Endothelial cell of umbilical vein (primary cell): ENCODE measurements around the gene KIAA1217. TPM values are rescaled to one million over a fixed set of nuclear protein-coding genes. Genes with fewer than 3 reads are reported as not detected.

Experiments used
- BruUV-seq: library from RNA; stranded (reverse); fragments of 400-500 nt; replicated peaks from 2 replicates; lab custom pipeline; 2021; lab: Mats Ljungman, UMichigan
- CTCF ChIA-PET: fragments of 300-600, 350-600 bp; sonication (Branson Sonifier 250); formaldehyde crosslinking; loops from one replicate; lab custom pipeline; 2021; ENCODE audit warnings: antibody characterized with exemption, inconsistent platforms; lab: Charles Lee
- POLR2A ChIA-PET: fragments of 300-600, 350-600 bp; sonication (Branson Sonifier 250); formaldehyde crosslinking; loops from one replicate; lab custom pipeline; 2021; ENCODE audit warnings: antibody characterized with exemption, inconsistent platforms; lab: Charles Lee
- DNase-seq: peaks from one replicate; pipeline ENCODE4 v3.0.0-alpha.2; 2011; ENCODE audit warnings: low read depth, low spot score
- FAIRE-seq: peaks from 2 replicates; lab custom pipeline; 2011; peaks lifted over from hg19 to GRCh38; lab: Jason Lieb, UNC
- H2AFZ ChIP-seq: 2 replicates; pipeline ENCODE4 v1.6.0; 2012; ENCODE audit warnings: low read depth, low read length, control low read depth, inconsistent platforms
- H3K27ac ChIP-seq: 2 replicates; pipeline ENCODE4 v1.5.1; 2011; ENCODE audit warnings: low read depth, mild to moderate bottlenecking, control low read depth, low read length, moderate library complexity; ENCODE audit not compliant: insufficient read depth
- H3K27me3 ChIP-seq, 2 experiments: 2 replicates each; pipeline versions ENCODE4 v1.6.0 to v1.6.1; 2011; ENCODE audit warnings: low read length in 2 of 2, mixed read lengths in 1 of 2; ENCODE audit not compliant: control insufficient read depth in 2 of 2, insufficient read depth in 2 of 2
- H3K36me3 ChIP-seq, 2 experiments: 2 replicates in 1 of 2; 3 replicates in 1 of 2; pipeline ENCODE4 v1.5.1; 2011; ENCODE audit warnings: low read length in 2 of 2, mild to moderate bottlenecking in 1 of 2, moderate library complexity in 1 of 2; ENCODE audit not compliant: control insufficient read depth in 2 of 2, insufficient read depth in 2 of 2; ENCODE audit errors: extremely low read depth in 1 of 2
- H3K4me1 ChIP-seq: 3 replicates; pipeline ENCODE4 v1.5.1; 2011; ENCODE audit warnings: mild to moderate bottlenecking, low read length; ENCODE audit not compliant: control insufficient read depth, insufficient read depth; ENCODE audit errors: extremely low read depth
- H3K4me2 ChIP-seq: 2 replicates; pipeline ENCODE4 v1.6.1; 2011; ENCODE audit warnings: low read length, control low read depth, mixed read lengths; ENCODE audit not compliant: insufficient read depth
- H3K4me3 ChIP-seq, 3 experiments: fragments of 200-600 bp in 1 of 3; sonication (generic), shearing (Covaris generic) in 1 of 3; replicated peaks in 1 of 3; 2 replicates each; pipeline ENCODE4 v1.5.1; 2011 to 2016; ENCODE audit warnings: control low read depth in 3 of 3, low read length in 3 of 3, mild to moderate bottlenecking in 2 of 3, inconsistent platforms in 1 of 3, low read depth in 1 of 3, moderate library complexity in 1 of 3; ENCODE audit not compliant: insufficient read depth in 1 of 3
- H3K79me2 ChIP-seq: 2 replicates; pipeline ENCODE4 v1.6.0; 2012; ENCODE audit warnings: low read length, inconsistent platforms; ENCODE audit not compliant: control insufficient read depth, insufficient read depth
- H3K9ac ChIP-seq: replicated peaks from 2 replicates; pipeline ENCODE3; 2011; ENCODE audit warnings: low read length, control low read depth; ENCODE audit not compliant: insufficient read depth; ENCODE audit errors: extremely low read depth
- H3K9me1 ChIP-seq: replicated peaks from 3 replicates; pipeline ENCODE4 v1.6.0; 2011; ENCODE audit warnings: mild to moderate bottlenecking, low read length; ENCODE audit not compliant: control insufficient read depth, insufficient read depth; ENCODE audit errors: extremely low read depth
- H3K9me3 ChIP-seq: replicated peaks from 2 replicates; pipeline ENCODE4 v1.5.1; 2012; ENCODE audit warnings: low read length, inconsistent platforms; ENCODE audit not compliant: control insufficient read depth, insufficient read depth
- H4K20me1 ChIP-seq: replicated peaks from 2 replicates; pipeline ENCODE3; 2011; ENCODE audit warnings: mild to moderate bottlenecking, low read length; ENCODE audit not compliant: control insufficient read depth, insufficient read depth; ENCODE audit errors: extremely low read depth
- EZH2 ChIP-seq: IDR thresholded peaks from 2 replicates; pipeline ENCODE4 v1.6.1; 2012; ENCODE audit warnings: borderline replicate concordance, low read depth, mild to moderate bottlenecking, moderate library complexity, low read length, inconsistent platforms; ENCODE audit not compliant: severe bottlenecking
- FOS ChIP-seq: IDR thresholded peaks from 2 replicates; pipeline ENCODE4 v1.6.1; 2011; ENCODE audit warnings: mild to moderate bottlenecking, low read length, moderate library complexity, borderline replicate concordance; ENCODE audit not compliant: insufficient read depth
- GATA2 ChIP-seq: IDR thresholded peaks from 2 replicates; pipeline ENCODE4 v1.7.0; 2011; ENCODE audit warnings: low read depth, mild to moderate bottlenecking, moderate library complexity, mixed read lengths, low read length; ENCODE audit not compliant: insufficient read length, insufficient read depth
- JUN ChIP-seq: IDR thresholded peaks from 2 replicates; pipeline ENCODE4 v1.6.1; 2011; ENCODE audit warnings: borderline replicate concordance, low read depth; ENCODE audit not compliant: insufficient read length, insufficient read depth
- MYC ChIP-seq: IDR thresholded peaks from one replicate; pipeline ENCODE4 v1.6.1; 2011; ENCODE audit warnings: mild to moderate bottlenecking, low read depth, low read length
- POLR2A ChIP-seq: IDR thresholded peaks from 2 replicates; pipeline ENCODE4 v1.6.1; 2012; ENCODE audit warnings: low read depth, mild to moderate bottlenecking, control low read depth, low read length
- POLR2AphosphoS5 ChIP-seq: IDR thresholded peaks from 2 replicates; pipeline ENCODE4 v1.6.1; 2012; ENCODE audit warnings: low read depth, mild to moderate bottlenecking, control low read depth, low read length, moderate library complexity; ENCODE audit not compliant: insufficient read depth
- dilution Hi-C: fragments of 300-500 bp; cut with MboI; formaldehyde crosslinking; loops from one replicate; pipeline ENCODE4 v1.15.0; 2019; ENCODE audit warnings: low sequenced_read_pairs; ENCODE audit not compliant: extremely low pct_ligation_motif_present
- intact Hi-C: fragments of 100-400 bp; cut with micrococcal nuclease; formaldehyde crosslinking; loops from one replicate; pipeline ENCODE4 v1.10.0; 2022
- polyA plus RNA-seq, 4 experiments: library from polyadenylated mRNA; depleted of rRNA in 3 of 4; stranded (reverse) in 3 of 4; unstranded in 1 of 4; fragments of >200 nt; gene quantifications; 2 replicates each; pipeline versions ENCODE4 v1.2.1 to v1.2.3, GENCODE V29; 2011 to 2012; ENCODE audit warnings: missing spikeins in 1 of 4
- total RNA-seq: library from RNA; stranded (reverse); gene quantifications from 2 replicates; pipeline ENCODE4 v1.2.3, GENCODE V29; 2021
- TF ChIP-seq, protein P1 (sequence below): IDR thresholded peaks from 2 replicates; pipeline ENCODE4 v1.6.1; 2011; ENCODE audit not compliant: insufficient read depth, insufficient read length
- TF ChIP-seq, protein P2 (sequence below), 2 donors: IDR thresholded peaks; 1 replicate in 1 of 2; 2 replicates in 1 of 2; pipeline ENCODE4 v1.5.1; 2011; ENCODE audit warnings: low read length in 2 of 2, mild to moderate bottlenecking in 2 of 2, moderate library complexity in 2 of 2, control low read depth in 1 of 2, inconsistent platforms in 1 of 2, low read depth in 1 of 2; ENCODE audit not compliant: insufficient read depth in 1 of 2; ENCODE audit errors: extremely low read depth in 1 of 2

KIAA1217 gene
- total and polyA plus RNA-seq, 2 donors (not counting 3 experiments of a cell fraction or from before 2014, with no cell fraction given) = 0.83 to 10.3 TPM

DNA sequence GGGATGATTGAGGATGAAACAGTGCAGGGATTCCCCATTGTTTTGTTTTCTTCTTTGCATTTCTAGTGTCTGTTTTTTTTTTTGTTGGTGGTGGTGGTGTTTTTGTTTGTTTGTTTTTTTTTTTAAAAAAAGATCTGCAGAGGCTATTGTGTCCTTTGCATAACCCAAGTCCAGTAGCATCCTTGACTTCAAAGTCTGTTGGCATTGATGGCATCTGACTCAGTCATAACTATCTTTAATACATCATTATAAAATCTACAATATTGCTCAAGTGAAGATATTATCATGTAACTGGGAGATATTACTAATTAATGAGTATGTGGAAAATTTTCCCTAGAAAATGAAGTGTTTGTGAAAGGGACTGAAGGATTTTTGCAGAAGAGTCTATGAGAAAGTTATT is 70.2 kb downstream of the KIAA1217 start:
- Histone ChIP-seq H3K4me3 (no peak overlapping the region), H3K79me2 (no peaks in the 10 kb centered on the region), H3K4me1 (no peaks in the 10 kb centered on the region), H4K20me1 (no peaks in the 10 kb centered on the region), H3K36me3 (no peaks in the 10 kb centered on the region), H3K27me3 (no peaks in the 10 kb centered on the region), H3K27ac (no peak overlapping the region), H3K9me1 (no peaks in the 10 kb centered on the region), H3K4me2 (no peak overlapping the region), H3K9ac (no peak overlapping the region), H2AFZ (no peak overlapping the region), H3K9me3 (no peaks in the 10 kb centered on the region)
- FAIRE-seq = no peak
- dilution Hi-C loops (no loop called here), intact Hi-C loops (no loop called here)
- no peak for DNase-seq
- BruUV-seq = no TSS peak
- TF ChIP-seq POLR2A (no peak), GATA2 (no peak), MYC (no peak), FOS (no peak), POLR2AphosphoS5 (no peak), JUN (no peak), EZH2 (no peak)
- TF ChIP-seq, protein P1, sequence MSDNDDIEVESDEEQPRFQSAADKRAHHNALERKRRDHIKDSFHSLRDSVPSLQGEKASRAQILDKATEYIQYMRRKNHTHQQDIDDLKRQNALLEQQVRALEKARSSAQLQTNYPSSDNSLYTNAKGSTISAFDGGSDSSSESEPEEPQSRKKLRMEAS = no peak
- TF ChIP-seq, protein P2, sequence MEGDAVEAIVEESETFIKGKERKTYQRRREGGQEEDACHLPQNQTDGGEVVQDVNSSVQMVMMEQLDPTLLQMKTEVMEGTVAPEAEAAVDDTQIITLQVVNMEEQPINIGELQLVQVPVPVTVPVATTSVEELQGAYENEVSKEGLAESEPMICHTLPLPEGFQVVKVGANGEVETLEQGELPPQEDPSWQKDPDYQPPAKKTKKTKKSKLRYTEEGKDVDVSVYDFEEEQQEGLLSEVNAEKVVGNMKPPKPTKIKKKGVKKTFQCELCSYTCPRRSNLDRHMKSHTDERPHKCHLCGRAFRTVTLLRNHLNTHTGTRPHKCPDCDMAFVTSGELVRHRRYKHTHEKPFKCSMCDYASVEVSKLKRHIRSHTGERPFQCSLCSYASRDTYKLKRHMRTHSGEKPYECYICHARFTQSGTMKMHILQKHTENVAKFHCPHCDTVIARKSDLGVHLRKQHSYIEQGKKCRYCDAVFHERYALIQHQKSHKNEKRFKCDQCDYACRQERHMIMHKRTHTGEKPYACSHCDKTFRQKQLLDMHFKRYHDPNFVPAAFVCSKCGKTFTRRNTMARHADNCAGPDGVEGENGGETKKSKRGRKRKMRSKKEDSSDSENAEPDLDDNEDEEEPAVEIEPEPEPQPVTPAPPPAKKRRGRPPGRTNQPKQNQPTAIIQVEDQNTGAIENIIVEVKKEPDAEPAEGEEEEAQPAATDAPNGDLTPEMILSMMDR (IDR thresholded peaks at IDR 0.05; ENCODE audit: extremely low read depth in 1 of 2, insufficient read depth in 1 of 2, low read depth in 1 of 2, low read length in 2 of 2) = no peak
- CTCF ChIA-PET = no interaction called here
- POLR2A ChIA-PET = no interaction called here
